ENCODE results near the gene PA2G4.
"Not testable (repeated sequence)": the region's sequence is repeated elsewhere in the genome, so short reads cannot be mapped to it uniquely, and the experiment has no call there.

PA2G4 gene

DNA sequence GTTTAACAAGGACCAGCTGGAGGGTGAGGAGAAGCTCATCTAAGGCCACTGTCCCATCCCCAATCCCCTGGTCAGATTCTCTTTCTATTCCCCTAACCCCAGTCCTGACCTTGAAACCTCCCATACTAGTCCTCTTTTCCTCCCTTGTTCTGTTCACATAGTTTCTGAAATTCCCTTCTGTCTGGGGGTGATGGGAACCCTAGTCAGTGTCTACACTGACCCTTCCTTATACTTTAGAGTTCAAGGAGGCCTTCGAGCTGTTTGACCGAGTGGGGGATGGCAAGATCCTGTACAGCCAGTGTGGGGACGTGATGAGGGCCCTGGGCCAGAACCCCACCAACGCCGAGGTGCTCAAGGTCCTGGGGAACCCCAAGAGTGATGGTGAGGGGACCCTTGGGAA lies 50.5 kb downstream of the PA2G4 start:
- no peak for DNase-seq

GRCh38 chr12:56155256-56155845 lies 51.0 kb downstream of the PA2G4 start:
- no peak for DNase-seq

DNA sequence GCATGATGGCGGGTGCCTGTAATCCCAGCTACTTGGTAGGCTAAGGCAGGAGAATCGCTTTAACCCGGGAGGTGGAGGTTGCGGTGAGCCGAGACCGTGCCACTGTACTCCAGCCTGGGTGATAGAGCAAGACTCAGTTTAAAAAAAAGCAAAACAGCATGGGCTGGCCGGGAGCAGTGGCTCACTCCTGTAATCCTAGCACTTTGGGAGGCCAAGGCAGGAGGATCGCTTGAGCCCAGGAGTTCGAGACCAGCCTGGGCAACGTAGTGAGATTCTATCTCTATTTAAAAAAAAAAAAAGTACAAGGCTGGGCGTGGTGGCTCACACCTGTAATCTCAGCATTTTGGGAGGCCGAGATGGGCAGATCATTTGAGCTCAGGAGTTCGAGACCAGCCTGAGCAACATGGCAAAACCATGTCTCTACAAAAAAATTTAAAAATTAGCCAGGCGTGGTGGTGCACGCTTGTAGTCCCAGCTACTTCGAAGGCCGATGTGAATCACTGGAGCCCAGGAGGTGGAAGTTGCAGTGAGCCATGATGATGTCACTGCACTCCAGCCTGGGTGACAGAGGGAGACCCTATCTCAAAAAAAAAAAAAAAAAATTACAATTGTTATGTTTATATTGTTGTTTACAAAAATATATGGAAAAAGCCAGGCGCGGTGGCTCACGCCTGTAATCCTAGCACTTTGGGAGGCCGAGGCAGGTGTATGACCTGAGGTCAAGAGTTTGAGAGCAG lies 52.3 kb downstream of the PA2G4 start:
- not testable (repeated sequence) for DNase-seq

- no peak for DNase-seq
Measured at GRCh38 chr12:56157201-56158028, 53.1 kb downstream of the PA2G4 start.

DNA sequence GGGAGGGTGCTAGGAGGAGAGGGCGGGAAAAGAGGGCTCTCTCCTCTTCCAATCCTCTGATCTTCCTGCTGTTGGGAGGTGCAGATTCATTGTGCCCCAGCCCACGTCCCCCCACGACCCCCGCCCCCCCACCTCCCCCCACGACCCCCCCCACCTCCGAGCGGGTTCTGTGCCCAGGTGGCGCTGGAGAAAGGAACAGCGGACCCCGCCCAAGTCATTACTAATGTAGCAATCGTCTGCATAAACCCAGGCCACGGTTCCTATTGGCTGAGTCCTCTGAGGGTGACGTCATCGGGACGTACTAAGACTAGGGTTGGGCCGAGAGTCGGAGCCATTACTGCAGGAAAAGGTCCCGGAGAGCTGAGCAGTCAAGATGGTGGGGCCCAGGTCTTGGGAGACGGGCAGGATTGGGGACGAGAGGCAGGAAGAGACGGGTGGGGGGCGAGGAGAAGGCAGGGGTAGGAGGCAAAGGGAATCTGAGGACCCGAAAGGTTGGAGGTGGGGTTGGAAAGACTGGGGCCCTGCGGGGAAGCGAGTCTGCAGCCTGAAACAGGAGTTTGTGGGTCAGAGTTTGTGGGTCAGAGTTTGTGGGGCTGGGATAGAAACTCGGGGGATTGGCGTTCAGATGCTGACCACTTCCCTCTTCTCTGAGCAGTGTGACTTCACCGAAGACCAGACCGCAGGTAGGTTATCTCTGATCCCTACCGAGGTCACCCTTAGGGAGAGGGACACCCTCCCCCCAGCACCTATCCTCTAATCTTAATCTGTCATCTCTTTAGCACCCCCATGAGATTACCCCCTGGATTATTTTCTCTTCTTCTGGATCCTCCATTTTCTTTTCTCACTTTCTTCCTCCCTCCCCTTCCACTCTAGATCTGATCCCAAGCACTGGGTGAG lies 53.9 kb downstream of the PA2G4 start, which contains the start of gene MYL6:
Gene MYL6 (plus strand): TSS at position 331 of the 897 bp plus-strand sequence. CDS start 43 bp downstream, at position 374.
- peak; percentile 95 for DNase-seq

DNA sequence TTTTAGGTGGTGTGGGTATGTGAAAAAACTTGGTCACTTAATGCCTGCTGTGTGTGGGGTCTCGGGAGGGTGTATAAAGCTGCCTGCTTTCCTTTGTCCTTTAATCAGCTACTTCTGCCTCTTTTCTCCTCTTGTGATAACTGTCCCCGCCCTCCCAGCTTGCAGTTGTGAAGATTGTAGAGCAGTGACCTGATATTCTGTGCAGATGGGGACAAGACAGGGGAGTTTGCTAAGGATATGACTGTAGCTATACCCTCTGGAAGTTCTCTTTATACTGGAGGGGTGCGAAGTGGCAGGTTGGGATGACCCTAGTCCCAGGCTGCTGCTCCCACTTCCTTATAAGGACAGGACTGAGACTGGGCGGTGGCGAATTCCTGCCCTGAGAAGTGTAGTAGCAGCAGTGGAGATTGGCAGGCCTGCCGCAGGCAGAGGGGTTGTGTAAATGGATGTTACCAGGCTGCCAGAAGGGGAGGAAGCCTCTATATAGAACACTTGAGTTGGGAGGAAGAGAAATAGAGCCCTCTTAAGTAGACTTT lies 54.6 kb downstream of the PA2G4 start:
- DNase-seq: no peak

DNA sequence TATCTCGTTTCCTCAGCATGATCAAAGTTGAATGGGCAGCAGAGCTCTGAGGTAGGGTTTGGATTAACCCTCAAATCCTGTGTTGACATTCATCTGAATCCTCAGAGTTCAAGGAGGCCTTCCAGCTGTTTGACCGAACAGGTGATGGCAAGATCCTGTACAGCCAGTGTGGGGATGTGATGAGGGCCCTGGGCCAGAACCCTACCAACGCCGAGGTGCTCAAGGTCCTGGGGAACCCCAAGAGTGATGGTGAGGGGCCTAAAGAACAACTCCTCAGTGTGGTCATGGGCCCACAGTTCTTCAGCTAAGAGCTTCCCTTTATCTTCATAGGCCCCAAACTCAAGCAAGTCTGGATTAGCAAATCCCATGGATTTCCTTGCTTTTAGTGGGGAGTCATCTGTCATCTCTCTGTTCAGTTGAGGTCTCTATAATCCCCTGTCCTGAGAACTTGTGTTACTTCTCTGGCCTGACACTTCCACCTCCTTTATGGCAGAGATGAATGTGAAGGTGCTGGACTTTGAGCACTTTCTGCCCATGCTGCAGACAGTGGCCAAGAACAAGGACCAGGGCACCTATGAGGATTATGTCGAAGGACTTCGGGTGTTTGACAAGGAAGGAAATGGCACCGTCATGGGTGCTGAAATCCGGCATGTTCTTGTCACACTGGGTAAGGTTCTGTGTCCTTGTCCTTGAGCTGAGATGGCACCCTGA lies 55.3 kb downstream of the PA2G4 start:
- DNase-seq: no peak

- no peak for DNase-seq
Measured at GRCh38 chr12:56160193-56160763, 55.9 kb downstream of the PA2G4 start.

GRCh38 chr12:56160894-56161689 lies 56.7 kb downstream of the PA2G4 start:
- DNase-seq: no peak

DNA sequence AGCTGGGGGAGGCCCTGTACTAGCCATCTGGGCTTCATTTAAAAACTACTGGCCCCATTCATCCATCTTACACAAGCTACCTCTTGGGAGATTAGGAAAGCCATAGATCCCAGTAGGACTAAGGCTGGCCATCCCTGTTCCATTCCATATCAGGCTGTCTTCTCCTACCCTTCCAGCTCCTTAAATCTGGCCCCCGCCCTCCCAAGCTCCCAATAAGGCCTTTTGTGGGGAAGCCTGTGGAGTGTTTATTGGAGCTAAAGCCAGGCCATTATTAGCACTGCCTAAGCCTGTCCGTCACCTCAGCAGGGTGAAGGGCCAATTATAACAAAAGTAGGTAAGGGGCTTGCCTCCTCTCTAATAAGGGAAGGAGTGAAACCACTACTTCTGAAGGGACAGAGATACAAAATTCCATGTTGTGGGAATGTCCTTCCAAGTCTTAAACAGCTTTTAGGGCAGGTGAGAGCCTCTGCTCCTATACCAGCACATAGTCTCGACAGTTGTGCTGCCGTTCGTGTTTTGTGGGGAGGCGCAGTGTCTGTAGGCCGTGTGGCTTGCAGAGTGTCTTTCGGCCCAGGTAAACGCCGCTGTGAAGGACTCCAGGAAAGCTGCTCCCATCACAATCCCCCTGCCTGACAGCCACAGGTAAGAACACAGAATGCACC lies 57.5 kb downstream of the PA2G4 start:
- DNase-seq: no peak

DNA sequence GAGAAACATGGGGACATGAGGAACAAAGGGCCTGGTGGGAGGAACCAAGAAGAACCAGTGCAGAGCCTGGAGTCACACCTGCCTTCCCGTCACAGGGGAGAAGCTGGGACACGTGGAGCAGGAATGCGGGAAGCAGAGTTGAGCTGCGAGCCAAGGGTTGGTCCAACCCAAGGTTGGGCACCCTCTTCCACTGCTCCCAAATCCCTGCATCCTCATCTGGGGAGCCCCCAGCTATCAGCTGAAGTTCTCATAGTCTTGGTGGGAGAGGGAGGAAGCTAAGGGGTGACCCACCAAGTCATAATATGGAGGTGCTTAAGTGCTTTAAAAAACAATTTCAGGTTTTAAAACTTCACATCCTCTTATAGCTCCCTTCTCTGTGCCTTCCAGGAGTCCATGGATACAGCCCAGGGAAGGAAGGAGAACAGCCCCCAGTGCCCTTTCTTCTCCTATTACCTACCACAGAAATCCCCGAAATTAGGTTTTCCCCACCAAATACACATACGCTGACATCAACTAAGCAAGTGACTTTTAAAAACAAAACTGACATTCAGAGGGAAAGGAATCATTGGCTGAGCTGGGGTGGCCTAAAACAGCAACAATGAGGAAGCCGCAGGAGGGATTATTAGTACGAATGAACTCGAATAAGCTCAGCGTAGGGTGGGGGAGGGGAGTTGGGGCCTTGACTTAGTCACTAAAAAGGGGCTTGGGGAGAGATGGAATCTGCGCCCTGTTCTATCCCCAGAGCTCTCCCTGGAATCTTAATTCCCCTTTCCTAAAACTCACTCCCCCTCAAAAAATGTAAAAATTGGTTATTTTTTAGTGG lies 58.3 kb downstream of the PA2G4 start:
- DNase-seq: no peak

Measured in NCI-H1048 (cell line).